A549 (cell line): ENCODE data around the gene FAM163B. TPM values are rescaled to one million over a fixed set of nuclear protein-coding genes. Genes with fewer than 3 reads are reported as not detected.

Source experiments
- ATAC-seq, 2 experiments: fragments of 200-7000 bp in 1 of 2; fragments of >200 bp in 1 of 2; cut with Nextera tagmentation in 1 of 2; cut with Tn5 transposase in 1 of 2; 3 replicates each; pipeline versions ENCODE4 v1.8.0 to v1.9.1; 2018 to 2020; ENCODE audit warnings: mild to moderate bottlenecking in 1 of 2, moderate library complexity in 1 of 2
- CTCF ChIA-PET: fragments of 300-600 bp; sonication (Branson Sonifier 250); formaldehyde crosslinking; extraction: SDS; loops from one replicate; lab custom pipeline; 2021; ENCODE audit warnings: antibody characterized with exemption, inconsistent platforms; lab: Yijun Ruan, JAX
- POLR2A ChIA-PET: fragments of 350-600 bp; formaldehyde crosslinking; extraction: SDS; loops from one replicate; lab custom pipeline; 2021; ENCODE audit warnings: antibody characterized with exemption, inconsistent platforms; lab: Yijun Ruan, JAX
- DNase-seq, 2 experiments: peaks; one replicate each; pipeline versions ENCODE4 v3.0.0 to v3.0.0-alpha.2; 2011 to 2016; ENCODE audit warnings: low read depth in 1 of 2, low spot score in 1 of 2
- FAIRE-seq: peaks from 2 replicates; lab custom pipeline; 2011; peaks lifted over from hg19 to GRCh38; lab: Jason Lieb, UNC
- H3K27ac ChIP-seq, 2 experiments: fragments of >200 bp; sonication (Bioruptor Twin); formaldehyde crosslinking; 3 replicates each; pipeline ENCODE4 v1.5.1; 2016 to 2017
- H3K4me1 ChIP-seq: fragments of >200 bp; sonication (Bioruptor Twin); formaldehyde crosslinking; 3 replicates; pipeline ENCODE4 v1.6.1; 2016
- H3K4me2 ChIP-seq: fragments of >200 bp; sonication (Bioruptor Twin); formaldehyde crosslinking; 3 replicates; pipeline ENCODE4 v1.6.1; 2016
- H3K4me3 ChIP-seq: fragments of >200 bp; sonication (Bioruptor Twin); formaldehyde crosslinking; 3 replicates; pipeline ENCODE4 v1.5.1; 2016
- H3K9me3 ChIP-seq: fragments of >200 bp; sonication (Bioruptor Twin); formaldehyde crosslinking; 3 replicates; pipeline ENCODE4 v1.6.1; 2016
- BHLHE40 ChIP-seq: IDR thresholded peaks from 2 replicates; pipeline ENCODE4 v1.6.1; 2012; ENCODE audit warnings: low read depth, low read length, inconsistent platforms
- CBX8 ChIP-seq: fragments of 200-600 bp; sonication (generic); IDR thresholded peaks from 2 replicates; pipeline ENCODE4 v1.6.1; 2016
- EHF ChIP-seq: fragments of 250-450 bp; sonication (Bioruptor Pico); IDR thresholded peaks from 2 replicates; pipeline ENCODE4 v1.5.0; 2020; ENCODE audit warnings: mild to moderate bottlenecking
- EHMT2 ChIP-seq: fragments of 200-600 bp; sonication (generic); IDR thresholded peaks from 2 replicates; pipeline ENCODE4 v1.6.1; 2016; ENCODE audit warnings: antibody characterized with exemption, low read depth, mild to moderate bottlenecking, moderate library complexity
- EP300 ChIP-seq, 2 experiments: fragments of >200 bp; sonication (Bioruptor Twin); formaldehyde crosslinking; IDR thresholded peaks; 2 replicates in 1 of 2; 3 replicates in 1 of 2; pipeline ENCODE4 v1.6.1; 2016 to 2017
- FOSL2 ChIP-seq, 2 experiments: fragments of 450-650 bp in 1 of 2; fragments of >200 bp in 1 of 2; sonication (Bioruptor Twin) in 1 of 2; formaldehyde crosslinking; IDR thresholded peaks; 2 replicates each; pipeline versions ENCODE4 v1.5.0 to v1.6.1; 2016 to 2020; ENCODE audit warnings: mild to moderate bottlenecking in 1 of 2, moderate library complexity in 1 of 2
- FOXS1 ChIP-seq: fragments of 250-450 bp; sonication (Bioruptor Pico); IDR thresholded peaks from 2 replicates; pipeline ENCODE4 v1.5.0; 2020; ENCODE audit warnings: mild to moderate bottlenecking, moderate library complexity
- GATA3 ChIP-seq: IDR thresholded peaks from 2 replicates; pipeline ENCODE4 v1.6.1; 2012; ENCODE audit warnings: borderline replicate concordance
- HDAC2 ChIP-seq: fragments of 200-600 bp; sonication (generic); IDR thresholded peaks from 2 replicates; pipeline ENCODE4 v1.6.1; 2016
- HEYL ChIP-seq: fragments of 250-450 bp; sonication (Bioruptor Pico); IDR thresholded peaks from 2 replicates; pipeline ENCODE4 v1.8.0; 2021; ENCODE audit warnings: mild to moderate bottlenecking, moderate library complexity
- HOXB13 ChIP-seq: fragments of 250-450 bp; sonication (Bioruptor Pico); IDR thresholded peaks from 2 replicates; pipeline ENCODE4 v1.5.0; 2020; ENCODE audit warnings: low read depth, mild to moderate bottlenecking, moderate library complexity
- HOXB5 ChIP-seq: fragments of 250-450 bp; sonication (Bioruptor Pico); IDR thresholded peaks from 2 replicates; pipeline ENCODE4 v1.5.0; 2020; ENCODE audit warnings: mild to moderate bottlenecking, moderate library complexity
- JUN ChIP-seq, 2 experiments: fragments of >200 bp; sonication (Bioruptor Twin); formaldehyde crosslinking; IDR thresholded peaks; 2 replicates in 1 of 2; 3 replicates in 1 of 2; pipeline ENCODE4 v1.6.1; 2016 to 2017
- JUNB ChIP-seq: fragments of >200 bp; sonication (Bioruptor Twin); formaldehyde crosslinking; IDR thresholded peaks from 2 replicates; pipeline ENCODE4 v1.6.1; 2016
- KDM1A ChIP-seq: fragments of 200-600 bp; sonication (generic); IDR thresholded peaks from 2 replicates; pipeline ENCODE4 v1.6.1; 2016; ENCODE audit warnings: low read depth, mild to moderate bottlenecking
- KDM5A ChIP-seq: fragments of 200-600 bp; sonication (generic); IDR thresholded peaks from 2 replicates; pipeline ENCODE4 v1.6.1; 2016; ENCODE audit warnings: antibody characterized with exemption, mild to moderate bottlenecking
- MAX ChIP-seq: IDR thresholded peaks from 2 replicates; pipeline ENCODE4 v1.6.1; 2012
- MAZ ChIP-seq: fragments of 150-350 bp; IDR thresholded peaks from 2 replicates; pipeline ENCODE4 v1.6.1; 2014; ENCODE audit warnings: antibody characterized with exemption, low read depth, low read length, borderline replicate concordance
- MYC ChIP-seq: IDR thresholded peaks from 2 replicates; pipeline ENCODE4 v1.6.1; 2012; ENCODE audit warnings: mild to moderate bottlenecking, inconsistent platforms, low read length, improper control_type of control experiment, borderline replicate concordance
- NFE2L2 ChIP-seq: fragments of 150-350 bp; conservative IDR thresholded peaks from 2 replicates; pipeline ENCODE4 v1.6.1; 2014; ENCODE audit warnings: low read length
- NPAS2 ChIP-seq: fragments of 250-450 bp; sonication (Bioruptor Pico); IDR thresholded peaks from 2 replicates; pipeline ENCODE4 v1.8.0; 2022; ENCODE audit warnings: mild to moderate bottlenecking, moderate library complexity, borderline replicate concordance
- PHF8 ChIP-seq: fragments of 200-600 bp; sonication (generic); IDR thresholded peaks from 2 replicates; pipeline ENCODE4 v1.6.1; 2016; ENCODE audit warnings: low read depth, mild to moderate bottlenecking, antibody characterized with exemption, moderate library complexity, borderline replicate concordance
- POLR2AphosphoS2 ChIP-seq: conservative IDR thresholded peaks from 2 replicates; pipeline ENCODE4 v1.6.1; 2012; ENCODE audit warnings: low read length, improper control_type of control experiment, inconsistent platforms
- RARB ChIP-seq: fragments of 250-450 bp; sonication (Bioruptor Pico); IDR thresholded peaks from 2 replicates; pipeline ENCODE4 v1.8.0; 2021; ENCODE audit warnings: mild to moderate bottlenecking, moderate library complexity
- RCOR1 ChIP-seq: fragments of 150-350 bp; IDR thresholded peaks from 2 replicates; pipeline ENCODE4 v1.6.1; 2014; ENCODE audit warnings: antibody characterized with exemption, low read length, low read depth
- RNF2 ChIP-seq: fragments of 200-600 bp; sonication (generic); IDR thresholded peaks from 2 replicates; pipeline ENCODE4 v1.6.1; 2016; ENCODE audit warnings: low read depth, mild to moderate bottlenecking, antibody characterized with exemption, moderate library complexity, borderline replicate concordance
- TP53 ChIP-seq: fragments of 250-450 bp; sonication (Bioruptor Pico); IDR thresholded peaks from 2 replicates; pipeline ENCODE4 v1.5.0; 2021; ENCODE audit warnings: mild to moderate bottlenecking, moderate library complexity
- USF2 ChIP-seq: fragments of 450-650 bp; IDR thresholded peaks from 2 replicates; pipeline ENCODE4 v1.6.1; 2014; ENCODE audit warnings: antibody characterized with exemption
- ZC3H11A ChIP-seq: fragments of 450-650 bp; IDR thresholded peaks from 2 replicates; pipeline ENCODE4 v1.6.1; 2014; ENCODE audit warnings: antibody characterized with exemption, mild to moderate bottlenecking
- ZSCAN20 ChIP-seq: fragments of 250-450 bp; sonication (Bioruptor Pico); IDR thresholded peaks from 2 replicates; pipeline ENCODE4 v1.8.0; 2022; ENCODE audit warnings: mild to moderate bottlenecking, moderate library complexity
- WGBS: methylation state at CpG from one replicate; pipeline ENCODE4 v1.1.6; 2017; ENCODE audit errors: missing lambda C conversion rate; 5-methylcytosine and 5-hydroxymethylcytosine counted together
- polyA plus RNA-seq, 4 experiments: library from polyadenylated mRNA; depleted of rRNA in 3 of 4; stranded (reverse); fragments of >200 nt; fragmentation: RNase III in 1 of 4; extraction: RNeasy Plus Mini Kit Qiagen cat#74134 plus additional on column Dnase treatment in 1 of 4; gene quantifications; 2 replicates in 3 of 4; 3 replicates in 1 of 4; pipeline ENCODE4 v1.2.3, GENCODE V29; 2011 to 2017

Gene FAM163B
- polyA plus RNA-seq, 2 of the 4 experiments (the other 2 are of a cell fraction) = not detected

GRCh38 chr9:133641396-133641655 lies 32.1 kb upstream of the FAM163B start:
- CTCF ChIA-PET = interaction anchor here (0.5 to 1.4 kb wide), 3 partner anchors 18 to 25 kb away, joined by 3 read pairs; no protein-coding TSS in a partner anchor
- WGBS = 48% methylated on average over 5 of the region's 7 CpGs
- H3K27ac ChIP-seq = no peak overlapping the region
- TF ChIP-seq ZC3H11A (no peak), TP53 (no peak), KDM5A (no peak), JUN (IDR thresholded peaks at IDR 0.05) (no peak), HEYL (CRISPR knock-in tag) (no peak), BHLHE40 (no peak), ZSCAN20 (CRISPR knock-in tag) (no peak), JUNB (no peak), MYC (no peak), HOXB13 (CRISPR knock-in tag) (no peak), MAX (no peak), CBX8 (no peak), MAZ (no peak), GATA3 (no peak), FOSL2 (IDR thresholded peaks at IDR 0.05) (no peak), FOSL2 (CRISPR knock-in tag; IDR thresholded peaks at IDR 0.05) (no peak), RARB (CRISPR knock-in tag) (no peak), HDAC2 (no peak), POLR2AphosphoS2 (no peak)
- TF ChIP-seq, all 56 proteins: peak for 0
- FAIRE-seq (no peak), ATAC-seq (no peak), DNase-seq (no peak)
- Histone ChIP-seq H3K4me2 (no peak overlapping the region), H3K4me1 (no peaks in the 10 kb centered on the region), H3K4me3 (no peak overlapping the region), H3K9me3 (no peaks in the 10 kb centered on the region)
- POLR2A ChIA-PET = no interaction called here

- ChIA-PET POLR2A (no interaction called here), CTCF (interaction anchor here (0.5 to 1.3 kb wide), 2 partner anchors 21 to 26 kb away, joined by 3 read pairs; no protein-coding TSS in a partner anchor)
- no peaks in the 10 kb centered on the region for H3K9me3 ChIP-seq
- FAIRE-seq (no peak), DNase-seq (no peak), ATAC-seq (no peak)
- no peak overlapping the region for H3K4me3 ChIP-seq
- H3K27ac ChIP-seq = no peak overlapping the region
- TF ChIP-seq JUNB = no peak
- TF ChIP-seq NFE2L2 = no peak
- no peak for TF ChIP-seq MYC
- TF ChIP-seq EP300 (IDR thresholded peaks at IDR 0.05) = no peak
- no peak for TF ChIP-seq KDM1A
- no peak for TF ChIP-seq NPAS2 (CRISPR knock-in tag)
- TF ChIP-seq GATA3 = no peak
- no peak for TF ChIP-seq RCOR1
- TF ChIP-seq HOXB5 (CRISPR knock-in tag) = no peak
- no peak for TF ChIP-seq FOXS1 (CRISPR knock-in tag)
- no peak for TF ChIP-seq RNF2
- no peak for TF ChIP-seq PHF8
- no peak for TF ChIP-seq USF2
- no peak for TF ChIP-seq EHMT2
- no peak for TF ChIP-seq EHF (CRISPR knock-in tag)
- H3K4me1 ChIP-seq = no peaks in the 10 kb centered on the region
- 30% methylated on average over 13 of the region's 13 CpGs for WGBS
- no peak overlapping the region for H3K4me2 ChIP-seq
Measured at GRCh38 chr9:133640580-133641395, 31.6 kb upstream of the FAM163B start.
